Measurements from ENCODE around the gene ITIH4. TPM values are rescaled to one million over a fixed set of nuclear protein-coding genes. Genes with fewer than 3 reads are reported as not detected.

The ITIH4 gene
- total and polyA plus RNA-seq, 9 of the 15 experiments (the other 6 are each of a cell fraction or from before 2014, with no cell fraction given), result 0.09 to 0.62 (median 0.20) TPM; not detected in 6

- Histone ChIP-seq H3K4me2 (ENCODE audit: insufficient read depth, low read length) (no peak overlapping the region), H3K79me2 (ENCODE audit: control insufficient read depth, insufficient read depth, low read length) (no peaks in the 10 kb centered on the region), H3K9me3 (replicated peaks; ENCODE audit: control insufficient read depth, insufficient read depth, low read depth, low read length) (no peaks in the 10 kb centered on the region), H3K27me3 (ENCODE audit: control insufficient read depth in 2 of 2, insufficient read depth in 2 of 2, low read length in 2 of 2) (peaks cover 0 to 21% of the 10 kb centered on the region in 2 experiments; a peak in 3 of 5 replicates), H3K4me3 (no peak overlapping the region), H3K9me1 (ENCODE audit: control insufficient read depth, insufficient read depth, low read length) (no peaks in the 10 kb centered on the region), H4K20me1 (replicated peaks; ENCODE audit: control insufficient read depth, insufficient read depth, low read length) (no peaks in the 10 kb centered on the region), H3K36me3 (ENCODE audit: control insufficient read depth, insufficient read depth, low read length) (no peaks in the 10 kb centered on the region), H2AFZ (ENCODE audit: low read depth, low read length) (no peak overlapping the region; the same call in 1 of the 2 replicates), H3K4me1 (replicated peaks in 1 of 2; ENCODE audit: control insufficient read depth in 2 of 2, insufficient read depth in 2 of 2, low read length in 2 of 2) (peaks cover 0 to 8% of the 10 kb centered on the region in 2 experiments; a peak in 2 of 5 replicates), H3K27ac (ENCODE audit: extremely low read depth, low read depth, low read length) (no peak overlapping the region), H3K9ac (ENCODE audit: insufficient read depth in 1 of 2, low read depth in 2 of 2, low read length in 2 of 2) (no peak overlapping the region)
- FAIRE-seq (no peak), DNase-seq (ENCODE audit: extremely low read depth in 1 of 4, low spot score in 3 of 4) (peak; percentile 24 to 55 (median 42)), ATAC-seq (peak; percentile 77)
- ChIA-PET POLR2A (interaction anchor here (0.6 to 1.9 kb wide), 2 partner anchors 21 to 34 kb away, joined by 3 to 7 read pairs; partner anchors contain the start of gene NEK4), CTCF (ENCODE audit: low intra/inter-chr PET ratio) (no interaction called here)
- in situ Hi-C loops (cut with MboI), result no loop called here
- BruUV-seq (replicated peaks), result no TSS peak
- WGBS (ENCODE audit: insufficient coverage, low coverage, missing lambda C conversion rate), result 36% methylated on average over 7 of the region's 7 CpGs
- intact Hi-C loops (cut with micrococcal nuclease), result no loop called here
- TF ChIP-seq CTCFL (IDR thresholded peaks at IDR 0.05; ENCODE audit: borderline replicate concordance, insufficient read depth, low read depth, low read length, poor library complexity, severe bottlenecking), result peak; percentile 17
- TF ChIP-seq TSHZ1 (CRISPR knock-in tag; IDR thresholded peaks at IDR 0.05), result no peak
- peak; percentile 40 to 61 (median 41); a peak in 5 of 6 replicates for TF ChIP-seq CTCF (IDR thresholded peaks at IDR 0.05 in 2 of 3, conservative IDR thresholded peaks at IDR 0.05 in 1 of 3; ENCODE audit: insufficient read depth in 2 of 3, low read depth in 1 of 3, low read length in 3 of 3)
- no peak for TF ChIP-seq HNRNPL (IDR thresholded peaks at IDR 0.05; ENCODE audit: low read depth, low read length)
Observed at GRCh38 chr3:52792413-52792812, 38.1 kb downstream of the ITIH4 start.

Data from K562 (cell line).